Measurements from ENCODE around the gene SPP1. TPM values are rescaled to one million over a fixed set of nuclear protein-coding genes. Genes with fewer than 3 reads are reported as not detected.
"Not testable (repeated sequence)": the region's sequence is repeated elsewhere in the genome, so short reads cannot be mapped to it uniquely, and the experiment has no call there.

Gene SPP1
- total RNA-seq, 2 experiments from 2014 or later, result not detected

- no peaks in the 10 kb centered on the region for H3K9me3 Mint-ChIP-seq
- no peak overlapping the region for H3K4me3 Mint-ChIP-seq
- H3K27ac Mint-ChIP-seq, result no peak overlapping the region
- CTCF ChIA-PET, result interaction anchor here (0.6 kb wide), 1 partner anchor 14 kb away, joined by 3 read pairs; no protein-coding TSS in a partner anchor
- H3K36me3 Mint-ChIP-seq (ENCODE audit: low read depth), result peaks cover 2% of the 10 kb centered on the region
- H3K27me3 Mint-ChIP-seq (ENCODE audit: low read depth), result peaks cover 3% of the 10 kb centered on the region
- peaks cover 16% of the 10 kb centered on the region for H3K4me1 Mint-ChIP-seq (ENCODE audit: low read depth)
- no peak for DNase-seq
- intact Hi-C loops (cut with micrococcal nuclease), result no loop called here
Observed at GRCh38 chr4:88015659-88016295, 40.3 kb downstream of the SPP1 start.

GRCh38 chr4:88017516-88018297, 42.2 kb downstream of the SPP1 start:
- Mint-ChIP-seq H3K27ac (no peak overlapping the region), H3K9me3 (no peaks in the 10 kb centered on the region), H3K4me1 (ENCODE audit: low read depth) (peaks cover 8% of the 10 kb centered on the region), H3K4me3 (no peak overlapping the region), H3K36me3 (ENCODE audit: low read depth) (peaks cover 2% of the 10 kb centered on the region), H3K27me3 (ENCODE audit: low read depth) (peaks cover 3% of the 10 kb centered on the region)
- CTCF ChIA-PET, result no interaction called here
- no peak for DNase-seq
- intact Hi-C loops (cut with micrococcal nuclease), result no loop called here

- intact Hi-C loops (cut with micrococcal nuclease), result no loop called here
- peaks cover 3% of the 10 kb centered on the region for H3K27me3 Mint-ChIP-seq (ENCODE audit: low read depth)
Observed at GRCh38 chr4:88018466-88018865, 43.0 kb downstream of the SPP1 start.

GRCh38 chr4:88021824-88022223, 46.3 kb downstream of the SPP1 start:
- Mint-ChIP-seq H3K27me3 (ENCODE audit: low read depth) (no peaks in the 10 kb centered on the region), H3K4me3 (no peak overlapping the region)

More at GRCh38 chr4:88018466-88018865, 43.0 kb downstream of the SPP1 start:
- Mint-ChIP-seq H3K27ac (no peak overlapping the region), H3K9me3 (no peaks in the 10 kb centered on the region), H3K4me3 (no peak overlapping the region), H3K4me1 (ENCODE audit: low read depth) (peaks cover 4% of the 10 kb centered on the region), H3K36me3 (ENCODE audit: low read depth) (peaks cover 2% of the 10 kb centered on the region)
- DNase-seq, result no peak
- CTCF ChIA-PET, result no interaction called here

GRCh38 chr4:88022289-88022688, 46.8 kb downstream of the SPP1 start:
- no peak overlapping the region for H3K27ac Mint-ChIP-seq
- DNase-seq, result no peak
- no peaks in the 10 kb centered on the region for H3K27me3 Mint-ChIP-seq (ENCODE audit: low read depth)
- H3K36me3 Mint-ChIP-seq (ENCODE audit: low read depth), result peaks cover 8% of the 10 kb centered on the region
- H3K4me3 Mint-ChIP-seq, result no peak overlapping the region
- CTCF ChIA-PET, result interaction anchor here (1.7 kb wide), 1 partner anchor 13 kb away, joined by 3 read pairs; no protein-coding TSS in a partner anchor
- H3K9me3 Mint-ChIP-seq, result peaks cover 9% of the 10 kb centered on the region
- peaks cover under 1% of the 10 kb centered on the region for H3K4me1 Mint-ChIP-seq (ENCODE audit: low read depth)
- intact Hi-C loops (cut with micrococcal nuclease), result no loop called here

More at GRCh38 chr4:88021824-88022223, 46.3 kb downstream of the SPP1 start:
- DNase-seq, result no peak
- peaks cover 9% of the 10 kb centered on the region for H3K9me3 Mint-ChIP-seq
- H3K4me1 Mint-ChIP-seq (ENCODE audit: low read depth), result no peaks in the 10 kb centered on the region
- H3K36me3 Mint-ChIP-seq (ENCODE audit: low read depth), result peaks cover 8% of the 10 kb centered on the region
- CTCF ChIA-PET, result interaction anchor here (1.7 kb wide), 1 partner anchor 13 kb away, joined by 3 read pairs; no protein-coding TSS in a partner anchor
- H3K27ac Mint-ChIP-seq, result no peak overlapping the region
- intact Hi-C loops (cut with micrococcal nuclease), result no loop called here

GRCh38 chr4:88025868-88026661, 50.6 kb downstream of the SPP1 start:
- DNase-seq; H3K27ac Mint-ChIP-seq; H3K27me3 Mint-ChIP-seq (ENCODE audit: low read depth); CTCF ChIA-PET; H3K9me3 Mint-ChIP-seq; intact Hi-C loops (cut with micrococcal nuclease); H3K4me3 Mint-ChIP-seq; H3K4me1 Mint-ChIP-seq (ENCODE audit: low read depth): not testable (repeated sequence)
- H3K36me3 Mint-ChIP-seq (ENCODE audit: low read depth), result peaks cover 13% of the 10 kb centered on the region

- CTCF ChIA-PET, result no interaction called here
- H3K4me3 Mint-ChIP-seq, result no peak overlapping the region
- peaks cover 13% of the 10 kb centered on the region for H3K36me3 Mint-ChIP-seq (ENCODE audit: low read depth)
- peaks cover 2% of the 10 kb centered on the region for H3K4me1 Mint-ChIP-seq (ENCODE audit: low read depth)
- peaks cover 9% of the 10 kb centered on the region for H3K9me3 Mint-ChIP-seq
- H3K27me3 Mint-ChIP-seq (ENCODE audit: low read depth), result no peaks in the 10 kb centered on the region
- no peak overlapping the region for H3K27ac Mint-ChIP-seq
- no peak for DNase-seq
- intact Hi-C loops (cut with micrococcal nuclease), result no loop called here
Observed at GRCh38 chr4:88027611-88028608, 52.4 kb downstream of the SPP1 start.

- no peak overlapping the region for H3K27ac Mint-ChIP-seq
Observed at GRCh38 chr4:88028946-88029345, 53.4 kb downstream of the SPP1 start.

GRCh38 chr4:88029556-88029955, 54.0 kb downstream of the SPP1 start:
- Mint-ChIP-seq H3K4me1 (ENCODE audit: low read depth) (peaks cover 2% of the 10 kb centered on the region), H3K36me3 (ENCODE audit: low read depth) (peaks cover 13% of the 10 kb centered on the region), H3K4me3 (no peak overlapping the region), H3K27me3 (ENCODE audit: low read depth) (no peaks in the 10 kb centered on the region), H3K27ac (no peak overlapping the region), H3K9me3 (peaks cover 9% of the 10 kb centered on the region)
- CTCF ChIA-PET, result interaction anchor here (0.6 to 5.2 kb wide), 3 partner anchors 13 to 853 kb away, joined by 3 to 92 read pairs (median 3); no protein-coding TSS in a partner anchor
- no peak for DNase-seq
- intact Hi-C loops (cut with micrococcal nuclease), result no loop called here

More at GRCh38 chr4:88028946-88029345, 53.4 kb downstream of the SPP1 start:
- CTCF ChIA-PET, result interaction anchor here (0.6 to 5.2 kb wide), 2 partner anchors 184 to 854 kb away, joined by 3 to 92 read pairs; no protein-coding TSS in a partner anchor
- intact Hi-C loops (cut with micrococcal nuclease), result no loop called here
- Mint-ChIP-seq H3K9me3 (peaks cover 9% of the 10 kb centered on the region), H3K27me3 (ENCODE audit: low read depth) (no peaks in the 10 kb centered on the region), H3K36me3 (ENCODE audit: low read depth) (peaks cover 13% of the 10 kb centered on the region), H3K4me3 (no peak overlapping the region), H3K4me1 (ENCODE audit: low read depth) (peaks cover 2% of the 10 kb centered on the region)
- no peak for DNase-seq

- DNase-seq, result no peak
- CTCF ChIA-PET, result interaction anchor here (5.2 kb wide), 1 partner anchor 182 kb away, joined by 92 read pairs; no protein-coding TSS in a partner anchor
- H3K4me3 Mint-ChIP-seq, result no peak overlapping the region
- intact Hi-C loops (cut with micrococcal nuclease), result loop anchor here (5.0 kb wide), 1 partner anchor 342 kb away; no protein-coding TSS in a partner anchor
- peaks cover 8% of the 10 kb centered on the region for H3K9me3 Mint-ChIP-seq
- peaks cover 2% of the 10 kb centered on the region for H3K4me1 Mint-ChIP-seq (ENCODE audit: low read depth)
- no peaks in the 10 kb centered on the region for H3K27me3 Mint-ChIP-seq (ENCODE audit: low read depth)
- H3K36me3 Mint-ChIP-seq (ENCODE audit: low read depth), result peaks cover 12% of the 10 kb centered on the region
- H3K27ac Mint-ChIP-seq, result no peak overlapping the region
Observed at GRCh38 chr4:88030565-88031310, 55.2 kb downstream of the SPP1 start.
